ENCODE data around the gene HS3ST5. TPM values are rescaled to one million over a fixed set of nuclear protein-coding genes. Genes with fewer than 3 reads are reported as not detected.

The HS3ST5 gene
- total and polyA plus RNA-seq, 9 donors: 0.08 TPM; not detected in 8

DNA sequence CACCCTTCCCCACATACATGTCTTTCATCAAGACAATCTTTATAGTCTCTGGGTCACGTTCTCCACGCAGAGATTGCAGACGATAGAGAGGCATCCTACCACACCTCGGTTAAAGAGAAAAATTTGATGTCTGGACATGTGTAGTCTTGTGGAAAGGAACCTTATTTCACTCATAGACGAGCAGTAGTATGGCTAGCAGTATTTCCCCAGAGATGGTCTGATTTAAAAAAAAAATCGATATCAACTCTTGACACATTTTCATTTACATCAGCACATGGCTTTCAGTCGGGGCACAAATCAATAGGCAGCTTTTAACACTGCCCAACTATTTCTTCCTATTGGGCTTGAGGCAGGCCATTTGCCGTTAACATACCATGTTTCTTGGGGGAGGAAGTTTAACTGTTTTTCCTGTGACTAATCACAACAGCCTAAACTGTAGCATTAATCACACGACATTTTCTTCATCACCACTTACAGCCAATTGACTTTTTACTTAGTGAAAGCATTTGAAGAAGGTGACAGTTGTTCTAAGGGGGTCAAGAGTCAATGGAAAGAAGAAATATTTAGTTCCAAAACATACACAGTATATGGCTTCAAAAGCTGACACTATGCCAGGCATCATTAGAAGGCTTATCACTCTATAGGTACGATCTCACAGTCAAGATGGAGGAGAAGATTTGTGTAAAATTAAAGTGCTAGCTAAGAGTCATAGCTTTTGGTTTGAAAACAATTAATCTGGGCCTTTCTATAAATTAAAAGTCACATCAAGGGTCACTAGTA lies 242.4 kb downstream of the HS3ST5 start:
- WGBS, 3 donors: 80 to 85% (median 83%) methylated on average over 10 of the region's 10 CpGs
- intact Hi-C loops (cut with DNase I): no loop called here

GRCh38 chr6:114096561-114097172 lies 246.2 kb downstream of the HS3ST5 start:
- Histone ChIP-seq H3K4me3 (no peak overlapping the region), H3K36me3 (no peaks in the 10 kb centered on the region), H3K27ac (no peak overlapping the region), H3K27me3 (no peaks in the 10 kb centered on the region), H3K4me1 (ENCODE audit: insufficient read depth) (no peaks in the 10 kb centered on the region), H3K9me3 (no peaks in the 10 kb centered on the region)
- intact Hi-C loops (cut with DNase I): no loop called here
- WGBS, 3 donors: 1% methylated on average over 2 of the region's 2 CpGs
- no peak for DNase-seq
- TF ChIP-seq EP300 (IDR thresholded peaks at IDR 0.05) (no peak), POLR2A (IDR thresholded peaks at IDR 0.05) (no peak), CTCF (IDR thresholded peaks at IDR 0.05) (no peak)

More for the DNA sequence above, 242.4 kb downstream of the HS3ST5 start:
- no peaks in the 10 kb centered on the region for H3K4me1 ChIP-seq (ENCODE audit: insufficient read depth)
- H3K4me3 ChIP-seq: no peak overlapping the region
- no peaks in the 10 kb centered on the region for H3K36me3 ChIP-seq
- H3K27me3 ChIP-seq: no peaks in the 10 kb centered on the region
- H3K9me3 ChIP-seq: no peaks in the 10 kb centered on the region
- TF ChIP-seq CTCF (IDR thresholded peaks at IDR 0.05): no peak
- DNase-seq: no peak
- no peak overlapping the region for H3K27ac ChIP-seq

GRCh38 chr6:114092943-114093342 lies 249.9 kb downstream of the HS3ST5 start:
- no peaks in the 10 kb centered on the region for H3K27me3 ChIP-seq
- WGBS, 3 donors: 91 to 94% (median 93%) methylated on average over 2 of the region's 2 CpGs
- H3K36me3 ChIP-seq: no peaks in the 10 kb centered on the region
- H3K4me3 ChIP-seq: no peak overlapping the region
- no peak for DNase-seq
- intact Hi-C loops (cut with DNase I): no loop called here
- H3K27ac ChIP-seq: no peak overlapping the region
- H3K4me1 ChIP-seq (ENCODE audit: insufficient read depth): no peaks in the 10 kb centered on the region
- H3K9me3 ChIP-seq: no peaks in the 10 kb centered on the region
- TF ChIP-seq EP300 (IDR thresholded peaks at IDR 0.05): no peak
- TF ChIP-seq CTCF (IDR thresholded peaks at IDR 0.05): no peak

DNA sequence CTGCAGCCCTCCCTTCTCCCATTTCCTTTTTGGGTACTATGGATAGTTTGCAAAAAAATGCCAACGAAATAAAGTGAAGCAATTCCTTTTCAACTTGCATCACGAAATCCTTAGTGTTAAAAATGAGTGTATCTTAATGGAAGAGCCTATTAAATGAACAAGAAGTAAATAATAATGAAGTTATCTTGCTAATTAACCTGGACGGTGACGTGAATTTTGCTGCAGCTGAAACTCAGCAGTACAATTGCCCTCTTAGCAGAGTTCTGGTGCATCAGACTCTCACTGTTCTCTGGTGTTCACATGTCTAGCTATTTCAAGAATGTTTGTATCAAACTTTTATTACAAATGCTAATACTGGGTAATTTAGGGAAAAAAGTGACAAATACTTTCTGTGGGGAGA lies 252.2 kb downstream of the HS3ST5 start:
- no peaks in the 10 kb centered on the region for H3K9me3 ChIP-seq
- DNase-seq: no peak
- 4 to 8% (median 6%) methylated on average over 4 of the region's 4 CpGs for WGBS, 3 donors
- H3K36me3 ChIP-seq: no peaks in the 10 kb centered on the region
- no peak for TF ChIP-seq EP300 (IDR thresholded peaks at IDR 0.05)
- TF ChIP-seq CTCF (IDR thresholded peaks at IDR 0.05): no peak
- no peak for TF ChIP-seq POLR2A (IDR thresholded peaks at IDR 0.05)
- H3K27ac ChIP-seq: no peak overlapping the region
- intact Hi-C loops (cut with DNase I): no loop called here
- H3K27me3 ChIP-seq: no peaks in the 10 kb centered on the region
- no peak overlapping the region for H3K4me3 ChIP-seq
- no peaks in the 10 kb centered on the region for H3K4me1 ChIP-seq (ENCODE audit: insufficient read depth)

All from ovary (tissue), 9 donors.